ENCODE results near the gene ACADL. TPM values are rescaled to one million over a fixed set of nuclear protein-coding genes. Genes with fewer than 3 reads are reported as not detected.

Gene ACADL
- total RNA-seq, 6 experiments from 2014 or later, result not detected

GRCh38 chr2:210250622-210251021, 25.4 kb upstream of the ACADL start:
- Mint-ChIP-seq H3K36me3 (ENCODE audit: low read depth) (no peaks in the 10 kb centered on the region), H3K9me3 (no peaks in the 10 kb centered on the region; the same call in 1 of the 2 replicates), H3K27ac (no peak overlapping the region), H3K4me3 (no peak overlapping the region), H3K27me3 (ENCODE audit: insufficient read depth) (peaks cover 3% of the 10 kb centered on the region; the same call in 1 of the 2 replicates), H3K4me1 (ENCODE audit: low read depth) (no peaks in the 10 kb centered on the region)
- TF ChIP-seq CTCF (IDR thresholded peaks at IDR 0.05), result no peak
- DNase-seq, result no peak

GRCh38 chr2:210233487-210233886, 8.2 kb upstream of the ACADL start:
- Mint-ChIP-seq H3K4me3 (no peak overlapping the region), H3K27me3 (ENCODE audit: insufficient read depth) (no peaks in the 10 kb centered on the region; the same call in 1 of the 2 replicates), H3K36me3 (ENCODE audit: low read depth) (no peaks in the 10 kb centered on the region), H3K9me3 (peaks cover 5% of the 10 kb centered on the region; the same call in 1 of the 2 replicates), H3K27ac (no peak overlapping the region), H3K4me1 (ENCODE audit: low read depth) (no peaks in the 10 kb centered on the region)
- DNase-seq, result no peak
- no peak for TF ChIP-seq CTCF (IDR thresholded peaks at IDR 0.05)

- Mint-ChIP-seq H3K36me3 (ENCODE audit: low read depth) (no peaks in the 10 kb centered on the region), H3K4me3 (no peak overlapping the region), H3K9me3 (peaks cover 5% of the 10 kb centered on the region; the same call in 1 of the 2 replicates), H3K4me1 (ENCODE audit: low read depth) (no peaks in the 10 kb centered on the region), H3K27me3 (ENCODE audit: insufficient read depth) (peaks cover 1% of the 10 kb centered on the region; the same call in 1 of the 2 replicates), H3K27ac (no peak overlapping the region)
- DNase-seq, result no peak
- TF ChIP-seq CTCF (IDR thresholded peaks at IDR 0.05), result no peak
These were observed 5.7 kb upstream of the ACADL start for GRCh38 chr2:210230984-210231383.

GRCh38 chr2:210230518-210230917, 5.3 kb upstream of the ACADL start:
- no peak overlapping the region for H3K27ac Mint-ChIP-seq
- no peaks in the 10 kb centered on the region for H3K4me1 Mint-ChIP-seq (ENCODE audit: low read depth)
- TF ChIP-seq CTCF (IDR thresholded peaks at IDR 0.05), result no peak
- H3K9me3 Mint-ChIP-seq, result peaks cover 5% of the 10 kb centered on the region; the same call in 1 of the 2 replicates
- peaks cover 1% of the 10 kb centered on the region; the same call in 1 of the 2 replicates for H3K27me3 Mint-ChIP-seq (ENCODE audit: insufficient read depth)
- no peaks in the 10 kb centered on the region for H3K36me3 Mint-ChIP-seq (ENCODE audit: low read depth)
- H3K4me3 Mint-ChIP-seq, result no peak overlapping the region
- DNase-seq, result no peak

DNA sequence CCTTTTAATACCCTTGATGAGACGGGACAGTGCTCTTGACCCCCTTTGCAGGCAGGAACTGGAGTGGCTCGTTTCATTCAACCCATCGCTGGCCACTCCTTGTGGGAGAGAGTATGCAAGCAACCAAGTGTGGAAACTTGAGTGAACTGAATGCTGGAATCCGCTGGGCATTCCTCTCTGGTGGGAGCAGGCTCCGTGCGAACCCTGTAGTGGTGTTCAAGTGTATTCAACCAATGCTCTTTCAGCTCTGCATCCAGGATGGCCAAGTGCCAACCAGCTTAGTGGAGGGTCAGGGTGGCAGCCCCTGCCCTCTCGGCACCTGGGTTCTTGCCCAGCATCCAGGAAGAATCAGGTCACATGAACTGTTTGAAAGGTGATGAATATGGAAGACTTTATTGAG, 3.3 kb upstream of the ACADL start:
- DNase-seq, result no peak
- no peak for TF ChIP-seq CTCF (IDR thresholded peaks at IDR 0.05)
- no peak overlapping the region for H3K4me3 Mint-ChIP-seq
- no peaks in the 10 kb centered on the region for H3K36me3 Mint-ChIP-seq (ENCODE audit: low read depth)
- no peaks in the 10 kb centered on the region for H3K4me1 Mint-ChIP-seq (ENCODE audit: low read depth)
- H3K9me3 Mint-ChIP-seq, result peaks cover 5% of the 10 kb centered on the region; the same call in 1 of the 2 replicates
- peaks cover 1% of the 10 kb centered on the region; the same call in 1 of the 2 replicates for H3K27me3 Mint-ChIP-seq (ENCODE audit: insufficient read depth)
- no peak overlapping the region for H3K27ac Mint-ChIP-seq
